ENCODE results near the gene VEGFD. TPM values are rescaled to one million over a fixed set of nuclear protein-coding genes. Genes with fewer than 3 reads are reported as not detected.

The VEGFD gene
- total and polyA plus RNA-seq, 2 donors (not counting 1 experiment from before 2014, with no cell fraction given), result not detected

GRCh38 chrX:15410947-15411346 lies 26.7 kb upstream of the VEGFD start:
- no peaks in the 10 kb centered on the region for H3K9me3 ChIP-seq (ENCODE audit: control extremely low read depth in 1 of 3, control insufficient read depth in 2 of 3, insufficient read depth in 1 of 3, low read length in 2 of 3)
- ChIA-PET POLR2A (no interaction called here), CTCF (no interaction called here)
- H3K9me3 Mint-ChIP-seq (ENCODE audit: insufficient read depth), result no peaks in the 10 kb centered on the region
- no peak overlapping the region for H3K4me3 ChIP-seq (ENCODE audit: control extremely low read depth in 1 of 5, extremely low read depth in 1 of 5, insufficient read depth in 1 of 5, low read depth in 2 of 5, low read length in 4 of 5)
- TF ChIP-seq EZH2 (IDR thresholded peaks at IDR 0.05; ENCODE audit: borderline replicate concordance, insufficient read depth, low read depth, low read length, poor library complexity, severe bottlenecking) (no peak), CTCF (IDR thresholded peaks at IDR 0.05) (no peak)
- no peaks in the 10 kb centered on the region for H3K27me3 ChIP-seq (replicated peaks in 1 of 4; ENCODE audit: control extremely low read depth in 1 of 4, control insufficient read depth in 3 of 4, insufficient read depth in 4 of 4, low read length in 3 of 4)
- H3K9ac ChIP-seq (ENCODE audit: low read length), result no peak overlapping the region
- H2AFZ ChIP-seq (ENCODE audit: insufficient read depth, low read depth, low read length, poor library complexity, severe bottlenecking), result no peak overlapping the region
- H4K20me1 ChIP-seq (ENCODE audit: control insufficient read depth, insufficient read depth, low read length, poor library complexity, severe bottlenecking), result no peaks in the 10 kb centered on the region
- no peaks in the 10 kb centered on the region for H3K36me3 ChIP-seq (replicated peaks in 1 of 2; ENCODE audit: control extremely low read depth in 1 of 2, control insufficient read depth in 1 of 2, extremely low read depth in 1 of 2, insufficient read depth in 2 of 2, low read length in 1 of 2)
- H3K4me1 Mint-ChIP-seq, result no peaks in the 10 kb centered on the region
- H3K79me2 ChIP-seq (ENCODE audit: control insufficient read depth, insufficient read depth, low read length), result no peaks in the 10 kb centered on the region
- no peak for ATAC-seq (ENCODE audit: low read depth)
- no peaks in the 10 kb centered on the region for H3K27me3 Mint-ChIP-seq
- H3K4me3 Mint-ChIP-seq, result no peak overlapping the region
- no CpG with 5 or more reads among the region's 2 CpGs for WGBS (ENCODE audit: insufficient coverage)
- H3K27ac Mint-ChIP-seq, result no peak overlapping the region
- H3K4me1 ChIP-seq (ENCODE audit: control insufficient read depth in 2 of 2, insufficient read depth in 2 of 2, low read length in 2 of 2), result no peaks in the 10 kb centered on the region
- intact Hi-C loops (cut with micrococcal nuclease), result no loop called here
- no peak for DNase-seq
- H3K4me2 ChIP-seq (replicated peaks; ENCODE audit: low read depth, low read length, poor library complexity, severe bottlenecking), result no peak overlapping the region
- H3K27ac ChIP-seq (ENCODE audit: low read length in 2 of 2), result no peak overlapping the region

- no peak for DNase-seq
- H3K27ac Mint-ChIP-seq, result no peak overlapping the region
- POLR2A ChIA-PET, result no interaction called here
Measured at GRCh38 chrX:15410430-15410829, 26.2 kb upstream of the VEGFD start.

More at GRCh38 chrX:15410430-15410829, 26.2 kb upstream of the VEGFD start:
- no peak overlapping the region for H2AFZ ChIP-seq (ENCODE audit: insufficient read depth, low read depth, low read length, poor library complexity, severe bottlenecking)
- H3K27me3 Mint-ChIP-seq, result no peaks in the 10 kb centered on the region
- H3K9me3 Mint-ChIP-seq (ENCODE audit: insufficient read depth), result no peaks in the 10 kb centered on the region
- H3K27ac ChIP-seq (ENCODE audit: low read length in 2 of 2), result no peak overlapping the region
- no peaks in the 10 kb centered on the region for H3K27me3 ChIP-seq (replicated peaks in 1 of 4; ENCODE audit: control extremely low read depth in 1 of 4, control insufficient read depth in 3 of 4, insufficient read depth in 4 of 4, low read length in 3 of 4)
- no peak overlapping the region for H3K4me2 ChIP-seq (replicated peaks; ENCODE audit: low read depth, low read length, poor library complexity, severe bottlenecking)
- H3K4me3 ChIP-seq (ENCODE audit: control extremely low read depth in 1 of 5, extremely low read depth in 1 of 5, insufficient read depth in 1 of 5, low read depth in 2 of 5, low read length in 4 of 5), result no peak overlapping the region
- H3K4me1 ChIP-seq (ENCODE audit: control insufficient read depth in 2 of 2, insufficient read depth in 2 of 2, low read length in 2 of 2), result no peaks in the 10 kb centered on the region
- no peak for ATAC-seq (ENCODE audit: low read depth)
- no peaks in the 10 kb centered on the region for H4K20me1 ChIP-seq (ENCODE audit: control insufficient read depth, insufficient read depth, low read length, poor library complexity, severe bottlenecking)
- no peaks in the 10 kb centered on the region for H3K9me3 ChIP-seq (ENCODE audit: control extremely low read depth in 1 of 3, control insufficient read depth in 2 of 3, insufficient read depth in 1 of 3, low read length in 2 of 3)
- H3K9ac ChIP-seq (ENCODE audit: low read length), result no peak overlapping the region
- CTCF ChIA-PET, result no interaction called here
- no peaks in the 10 kb centered on the region for H3K79me2 ChIP-seq (ENCODE audit: control insufficient read depth, insufficient read depth, low read length)
- TF ChIP-seq EZH2 (IDR thresholded peaks at IDR 0.05; ENCODE audit: borderline replicate concordance, insufficient read depth, low read depth, low read length, poor library complexity, severe bottlenecking) (no peak), CTCF (IDR thresholded peaks at IDR 0.05) (no peak)
- no peaks in the 10 kb centered on the region for H3K36me3 ChIP-seq (replicated peaks in 1 of 2; ENCODE audit: control extremely low read depth in 1 of 2, control insufficient read depth in 1 of 2, extremely low read depth in 1 of 2, insufficient read depth in 2 of 2, low read length in 1 of 2)
- intact Hi-C loops (cut with micrococcal nuclease), result no loop called here
- no peak overlapping the region for H3K4me3 Mint-ChIP-seq
- no peaks in the 10 kb centered on the region for H3K4me1 Mint-ChIP-seq

Measured in B cell (primary cell).